Placental epithelial cell (primary cell): Measurements from ENCODE around the gene ZBTB37. TPM values are rescaled to one million over a fixed set of nuclear protein-coding genes. Genes with fewer than 3 reads are reported as not detected.

Experiments
- small RNA-seq: library from RNA; depleted of rRNA; stranded (forward); fragments of <200 nt; gene quantifications from one replicate; pipeline ENCODE3, GENCODE V24; 2012
- total RNA-seq: library from RNA; depleted of rRNA; stranded (reverse); fragments of >200 nt; gene quantifications from 2 replicates; pipeline ENCODE4 v1.2.3, GENCODE V29; 2012

Gene ZBTB37
- total RNA-seq, result 7.5 and 9.3 TPM in 2 replicates

GRCh38 chr1:173868266-173869020 is at the start of gene ZBTB37:
TSS of gene ZBTB37 (plus strand) at chr1:173868380. CDS start at chr1:173870226, 1,846 bp downstream.

DNA sequence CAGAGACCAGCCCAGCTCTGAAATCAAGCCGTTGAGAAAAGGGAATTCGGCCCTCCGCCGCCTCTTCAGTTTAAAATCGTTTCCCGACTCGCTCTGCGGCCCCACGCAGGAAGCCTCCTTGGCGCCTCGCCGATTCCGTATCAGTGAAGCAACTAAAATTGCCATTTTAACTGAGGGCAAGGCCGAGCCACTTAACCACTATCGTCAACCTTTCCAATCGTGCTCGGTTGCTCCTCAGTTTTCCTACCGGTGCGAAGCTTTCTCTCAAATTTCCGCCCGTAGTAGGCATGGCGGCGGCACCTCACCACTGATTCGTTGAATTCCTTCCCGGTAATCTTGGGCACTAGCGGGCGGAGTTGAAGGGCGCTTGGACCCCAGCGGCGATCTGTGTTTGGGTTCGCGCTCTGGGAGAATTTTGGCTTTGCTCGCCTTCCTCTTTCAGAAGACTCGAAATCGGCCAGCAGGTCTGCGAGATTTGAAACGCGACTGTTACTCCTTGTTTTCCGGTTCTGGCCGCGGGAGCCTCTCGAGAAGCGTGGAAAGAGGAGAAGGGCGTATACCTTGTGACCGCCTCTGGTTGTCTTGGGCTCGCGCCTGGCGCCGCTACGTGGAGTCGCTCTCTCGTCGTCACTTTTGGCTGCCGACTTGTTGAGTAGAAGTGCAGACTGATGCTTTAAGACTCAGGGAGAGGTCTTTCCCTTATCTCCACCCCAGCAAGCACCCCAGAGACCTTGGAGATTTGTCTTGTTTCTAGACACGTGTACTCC is 43.7 kb upstream of the ZBTB37 start, which contains the start of the genes CENPL and DARS2:
CENPL (minus strand) TSS at position 569 of the 767 bp plus-strand sequence. CDS start 13,584 bp downstream, outside the sequence.
DARS2 (plus strand) TSS at position 359 of the 767 bp plus-strand sequence. CDS start 557 bp downstream, outside the sequence.

GRCh38 chr1:173867753-173868265 is 371 bp upstream of the ZBTB37 start, which contains the start of gene GAS5:
TSS of gene GAS5 (minus strand) at chr1:173867989.

GRCh38 chr1:173917149-173917548 is 49.0 kb downstream of the ZBTB37 start, which contains the start of gene SERPINC1:
TSS of gene SERPINC1 (minus strand) at chr1:173917327. CDS start at chr1:173917259, 68 bp downstream.

Small RNAs within 50 kb of the gene (small RNA-seq; reads per million reads assigned to genes)
- gene RNA5SP67, result not detected

Other genes with a start within 250 kb of the ZBTB37 start
- not detected in 2 replicates for gene TEX50, start 233.0 kb upstream of the ZBTB37 start, total RNA-seq
- under 0.01 TPM in 1 of 2 replicates, not detected in the other for gene ANKRD45, start 198.5 kb upstream of the ZBTB37 start, total RNA-seq
- gene KLHL20, start 153.4 kb upstream of the ZBTB37 start, total RNA-seq, result 24.7 and 25.1 TPM in 2 replicates
- 19.6 and 29.9 TPM in 2 replicates for gene DARS2, start 43.7 kb upstream of the ZBTB37 start, total RNA-seq
- 11.0 and 12.4 TPM in 2 replicates for gene CENPL, start 43.5 kb upstream of the ZBTB37 start, total RNA-seq
- gene GAS5, start 391 bp upstream of the ZBTB37 start, total RNA-seq, result 258 and 398 TPM in 2 replicates
- gene SERPINC1, start 48.9 kb downstream of the ZBTB37 start, total RNA-seq, result not detected in 2 replicates
- gene RC3H1, start 154.0 kb downstream of the ZBTB37 start, total RNA-seq, result 22.8 and 29.8 TPM in 2 replicates